Natural killer cell (primary cell): ENCODE results near the gene ANKRD63. TPM values are rescaled to one million over a fixed set of nuclear protein-coding genes. Genes with fewer than 3 reads are reported as not detected.
A peak's percentile ranks its signal among the peaks of the same experiment; 100 is the strongest.

Experiments used
- ATAC-seq, 3 donors: fragments of 150-1000 bp in 2 of 3; fragments of 200-7000 bp in 1 of 3; cut with Tn5 transposase; 1 replicate in 1 of 3; 2 replicates in 2 of 3; pipeline ENCODE4 v1.10.0; 2021; ENCODE audit warnings: mild to moderate bottlenecking in 2 of 3, moderate library complexity in 2 of 3
- DNase-seq, 2 donors: peaks; one replicate each; pipeline versions ENCODE4 v3.0.0 to v3.0.0-alpha.2; 2013 to 2021; ENCODE audit warnings: mixed read lengths in 1 of 2
- H3K27ac ChIP-seq: one replicate; pipeline ENCODE4 v1.5.1; 2013; ENCODE audit warnings: mild to moderate bottlenecking, low read length
- H3K27me3 ChIP-seq: one replicate; pipeline ENCODE4 v1.6.1; 2013; ENCODE audit warnings: low read length; ENCODE audit not compliant: control insufficient read depth, insufficient read depth
- H3K36me3 ChIP-seq: one replicate; pipeline ENCODE4 v1.6.1; 2013; ENCODE audit warnings: low read length; ENCODE audit not compliant: control insufficient read depth, insufficient read depth
- H3K4me1 ChIP-seq: one replicate; pipeline ENCODE4 v1.6.1; 2013; ENCODE audit warnings: low read length; ENCODE audit not compliant: control insufficient read depth, insufficient read depth
- H3K4me3 ChIP-seq: one replicate; pipeline ENCODE4 v1.5.1; 2013; ENCODE audit warnings: low read length
- H3K9me3 ChIP-seq: one replicate; pipeline ENCODE4 v1.6.1; 2013; ENCODE audit warnings: low read length; ENCODE audit not compliant: control insufficient read depth, insufficient read depth
- H3K27ac Mint-ChIP-seq, 2 donors: one replicate each; pipeline ENCODE4 v1.8.0; 2022; ENCODE audit warnings: mild to moderate bottlenecking in 2 of 2, mixed read lengths in 2 of 2, moderate library complexity in 1 of 2
- H3K27me3 Mint-ChIP-seq, 2 donors: one replicate each; pipeline ENCODE4 v1.8.0; 2022; ENCODE audit warnings: low read depth in 2 of 2, mixed read lengths in 2 of 2
- H3K36me3 Mint-ChIP-seq: one replicate; pipeline ENCODE4 v1.8.0; 2022; ENCODE audit warnings: mixed read lengths
- H3K4me1 Mint-ChIP-seq, 2 donors: one replicate each; pipeline ENCODE4 v1.8.0; 2022; ENCODE audit warnings: mixed read lengths in 2 of 2
- H3K4me3 Mint-ChIP-seq: one replicate; pipeline ENCODE4 v1.8.0; 2022; ENCODE audit warnings: mild to moderate bottlenecking, moderate library complexity, mixed read lengths
- H3K9me3 Mint-ChIP-seq, 2 donors: one replicate each; pipeline ENCODE4 v1.8.0; 2022; ENCODE audit warnings: mixed read lengths in 2 of 2
- WGBS: methylation state at CpG from one replicate; pipeline ENCODE4 v1.1.7; 2013; ENCODE audit warnings: missing lambda C conversion rate; ENCODE audit not compliant: insufficient coverage; 5-methylcytosine and 5-hydroxymethylcytosine counted together
- intact Hi-C: fragments of 100-400 bp; cut with micrococcal nuclease; formaldehyde crosslinking; loops from one replicate; pipeline ENCODE4 v1.14.2; 2022
- total RNA-seq, 4 donors: library from RNA; stranded (reverse); fragments of 120-200 nt in 1 of 4; gene quantifications; one replicate each; pipeline versions ENCODE4 v1.2.3 to v1.2.4, GENCODE V29; 2013 to 2022
- TF ChIP-seq, protein P1 (sequence below): fragments of 200-600 bp; IDR thresholded peaks from one replicate; pipeline ENCODE4 v1.8.0; 2022; ENCODE audit warnings: antibody characterized with exemption

The ANKRD63 gene
- total RNA-seq, 3 donors from 2014 or later (not counting 1 experiment from before 2014, with no cell fraction given), result not detected

GRCh38 chr15:40281057-40281800 lies 1.6 kb downstream of the ANKRD63 start:
- TF ChIP-seq, protein P1, sequence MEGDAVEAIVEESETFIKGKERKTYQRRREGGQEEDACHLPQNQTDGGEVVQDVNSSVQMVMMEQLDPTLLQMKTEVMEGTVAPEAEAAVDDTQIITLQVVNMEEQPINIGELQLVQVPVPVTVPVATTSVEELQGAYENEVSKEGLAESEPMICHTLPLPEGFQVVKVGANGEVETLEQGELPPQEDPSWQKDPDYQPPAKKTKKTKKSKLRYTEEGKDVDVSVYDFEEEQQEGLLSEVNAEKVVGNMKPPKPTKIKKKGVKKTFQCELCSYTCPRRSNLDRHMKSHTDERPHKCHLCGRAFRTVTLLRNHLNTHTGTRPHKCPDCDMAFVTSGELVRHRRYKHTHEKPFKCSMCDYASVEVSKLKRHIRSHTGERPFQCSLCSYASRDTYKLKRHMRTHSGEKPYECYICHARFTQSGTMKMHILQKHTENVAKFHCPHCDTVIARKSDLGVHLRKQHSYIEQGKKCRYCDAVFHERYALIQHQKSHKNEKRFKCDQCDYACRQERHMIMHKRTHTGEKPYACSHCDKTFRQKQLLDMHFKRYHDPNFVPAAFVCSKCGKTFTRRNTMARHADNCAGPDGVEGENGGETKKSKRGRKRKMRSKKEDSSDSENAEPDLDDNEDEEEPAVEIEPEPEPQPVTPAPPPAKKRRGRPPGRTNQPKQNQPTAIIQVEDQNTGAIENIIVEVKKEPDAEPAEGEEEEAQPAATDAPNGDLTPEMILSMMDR, result no peak
- peaks cover 0 to 10% of the 10 kb centered on the region in 2 donors for H3K4me1 Mint-ChIP-seq
- no peaks in the 10 kb centered on the region for H3K9me3 Mint-ChIP-seq
- Histone ChIP-seq H3K36me3 (no peaks in the 10 kb centered on the region), H3K27ac (no peak overlapping the region), H3K27me3 (peaks cover 19% of the 10 kb centered on the region), H3K4me1 (peaks cover 33% of the 10 kb centered on the region), H3K9me3 (no peaks in the 10 kb centered on the region), H3K4me3 (no peak overlapping the region)
- WGBS, result 92% methylated on average over 43 of the region's 43 CpGs
- intact Hi-C loops, result no loop called here
- DNase-seq, result no peak
- no peak for ATAC-seq
- H3K27ac Mint-ChIP-seq, result no peak overlapping the region
- no peaks in the 10 kb centered on the region for H3K36me3 Mint-ChIP-seq
- H3K4me3 Mint-ChIP-seq, result peak overlapping the region; percentile 75
- peaks cover 11 to 29% of the 10 kb centered on the region in 2 donors for H3K27me3 Mint-ChIP-seq

GRCh38 chr15:40280260-40281056 lies 2.4 kb downstream of the ANKRD63 start:
- H3K9me3 Mint-ChIP-seq, result no peaks in the 10 kb centered on the region

DNA sequence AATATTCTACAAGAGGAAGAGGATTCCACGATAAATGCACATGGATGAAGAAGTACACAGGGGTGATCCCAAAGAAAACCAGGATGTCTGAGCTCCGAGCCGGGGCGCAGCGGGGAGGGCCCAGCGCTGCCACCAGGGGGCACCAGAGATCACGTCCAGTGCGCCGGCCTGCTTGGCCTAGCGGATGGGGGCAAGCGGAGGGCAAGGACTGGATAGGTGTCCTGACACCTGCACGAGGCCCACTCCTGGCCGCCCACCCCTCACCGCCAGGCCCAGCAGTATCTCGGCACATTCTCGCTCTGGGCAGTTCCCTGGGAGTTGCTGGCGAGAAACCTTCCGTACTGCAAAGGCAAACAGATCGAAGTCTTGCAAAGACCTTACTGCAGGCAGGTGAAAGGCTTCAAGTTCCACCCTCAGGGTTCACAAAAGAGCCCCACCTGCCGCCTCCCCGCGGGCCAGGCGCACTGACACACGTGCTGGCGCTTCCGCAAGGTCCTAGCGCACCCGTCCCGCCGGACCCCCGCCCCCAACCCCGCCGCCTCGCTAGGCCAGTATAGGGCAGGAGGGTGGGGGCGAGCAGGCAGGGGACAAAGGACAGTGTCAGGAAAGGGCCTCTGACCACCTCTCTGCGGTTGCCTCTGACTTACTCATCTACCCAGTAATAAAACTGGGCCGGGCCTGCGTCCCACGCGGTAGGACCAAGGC lies 3.3 kb downstream of the ANKRD63 start:
- Histone ChIP-seq H3K27ac (no peak overlapping the region), H3K9me3 (no peaks in the 10 kb centered on the region), H3K4me1 (peaks cover 40% of the 10 kb centered on the region), H3K4me3 (no peak overlapping the region), H3K36me3 (no peaks in the 10 kb centered on the region), H3K27me3 (peaks cover 19% of the 10 kb centered on the region)
- H3K4me1 Mint-ChIP-seq, result peaks cover 0 to 13% of the 10 kb centered on the region in 2 donors
- ATAC-seq (peak; percentile 49 to 53 (median 52)), DNase-seq (peak; percentile 73 to 82)
- H3K27ac Mint-ChIP-seq, result no peak overlapping the region
- peaks cover 11 to 29% of the 10 kb centered on the region in 2 donors for H3K27me3 Mint-ChIP-seq
- TF ChIP-seq, protein P1, result peak; percentile 100
- H3K4me3 Mint-ChIP-seq, result no peak overlapping the region
- intact Hi-C loops, result loop anchor here (1.0 to 5.0 kb wide), 4 partner anchors 31 to 492 kb away; no protein-coding TSS in a partner anchor
- WGBS, result 47% methylated on average over 40 of the region's 40 CpGs
- no peaks in the 10 kb centered on the region for H3K36me3 Mint-ChIP-seq
- no peaks in the 10 kb centered on the region for H3K9me3 Mint-ChIP-seq

More at GRCh38 chr15:40280260-40281056, 2.4 kb downstream of the ANKRD63 start:
- H3K36me3 ChIP-seq, result no peaks in the 10 kb centered on the region
- peaks cover 19% of the 10 kb centered on the region for H3K27me3 ChIP-seq
- peaks cover 0 to 10% of the 10 kb centered on the region in 2 donors for H3K4me1 Mint-ChIP-seq
- no peaks in the 10 kb centered on the region for H3K36me3 Mint-ChIP-seq
- no peaks in the 10 kb centered on the region for H3K9me3 ChIP-seq
- DNase-seq (no peak), ATAC-seq (no peak)
- H3K27ac ChIP-seq, result no peak overlapping the region
- peak overlapping the region; percentile 75 for H3K4me3 Mint-ChIP-seq
- peaks cover 38% of the 10 kb centered on the region for H3K4me1 ChIP-seq
- intact Hi-C loops, result no loop called here
- H3K27ac Mint-ChIP-seq, result no peak overlapping the region
- 94% methylated on average over 29 of the region's 30 CpGs for WGBS
- no peak overlapping the region for H3K4me3 ChIP-seq
- TF ChIP-seq, protein P1, result no peak
- H3K27me3 Mint-ChIP-seq, result peaks cover 11 to 29% of the 10 kb centered on the region in 2 donors
